GM19025 (cell line): ENCODE data around the gene KLHDC7B.

Experiments used
- ATAC-seq: cut with Tn5 transposase; IDR thresholded peaks from one replicate; pipeline ENCODE4 v1.9.1; 2021; ENCODE audit warnings: mild to moderate bottlenecking, low read depth, moderate library complexity; ENCODE audit not compliant: unreplicated experiment

KLHDC7B gene

GRCh38 chr22:50583294-50583861 lies 37.7 kb downstream of the KLHDC7B start:
- ATAC-seq = peak; percentile 22

- ATAC-seq = no peak
Observed at GRCh38 chr22:50584106-50585096, 38.7 kb downstream of the KLHDC7B start.

GRCh38 chr22:50585238-50585637 lies 39.5 kb downstream of the KLHDC7B start:
- no peak for ATAC-seq

- ATAC-seq = no peak
Observed at GRCh38 chr22:50585781-50586180, 40.1 kb downstream of the KLHDC7B start.

- ATAC-seq = no peak
Observed at GRCh38 chr22:50586416-50586815, 40.7 kb downstream of the KLHDC7B start.

GRCh38 chr22:50587407-50587806 lies 41.7 kb downstream of the KLHDC7B start:
- ATAC-seq = no peak

GRCh38 chr22:50595189-50595588 lies 49.5 kb downstream of the KLHDC7B start:
- ATAC-seq = no peak

GRCh38 chr22:50597097-50597496 lies 51.4 kb downstream of the KLHDC7B start:
- no peak for ATAC-seq

GRCh38 chr22:50599816-50600455 lies 54.2 kb downstream of the KLHDC7B start:
- ATAC-seq = no peak

GRCh38 chr22:50600538-50600937 lies 54.8 kb downstream of the KLHDC7B start, which contains the start of gene MAPK8IP2:
Gene MAPK8IP2 (plus strand): TSS chr22:50600793. CDS start chr22:50600819, 26 bp downstream.
- no peak for ATAC-seq
